Lung (tissue), 12 donors: ENCODE measurements around the gene NFAM1. TPM values are rescaled to one million over a fixed set of nuclear protein-coding genes. Genes with fewer than 3 reads are reported as not detected.

Experiments used
- ATAC-seq: fragments of 200-7000 bp; cut with Tn5 transposase; one replicate; pipeline ENCODE4 v1.9.1; 2020; ENCODE audit warnings: moderate number of reproducible peaks; ENCODE audit not compliant: insufficient read depth, low FRiP score
- DNase-seq, 3 donors: peaks; one replicate each; pipeline ENCODE4 v3.0.0-alpha.2; 2013 to 2017
- H3K27ac ChIP-seq, 2 donors: one replicate each; pipeline ENCODE4 v1.5.1; 2013; ENCODE audit warnings: mild to moderate bottlenecking in 2 of 2, moderate library complexity in 2 of 2, control low read depth in 1 of 2, inconsistent platforms in 1 of 2, low read depth in 1 of 2, low read length in 1 of 2
- H3K27me3 ChIP-seq, 3 donors: one replicate each; pipeline ENCODE4 v1.5.1; 2013; ENCODE audit warnings: low read length in 2 of 3; ENCODE audit not compliant: control insufficient read depth in 3 of 3, insufficient read depth in 3 of 3
- H3K36me3 ChIP-seq, 4 donors: one replicate each; pipeline ENCODE4 v1.5.1; 2013; ENCODE audit warnings: low read length in 4 of 4, mild to moderate bottlenecking in 1 of 4, moderate library complexity in 1 of 4; ENCODE audit not compliant: control insufficient read depth in 4 of 4, insufficient read depth in 4 of 4
- H3K4me1 ChIP-seq, 5 donors: one replicate each; pipeline ENCODE4 v1.5.1; 2013; ENCODE audit warnings: low read length in 5 of 5, mild to moderate bottlenecking in 2 of 5, moderate library complexity in 1 of 5; ENCODE audit not compliant: control insufficient read depth in 5 of 5, insufficient read depth in 5 of 5
- H3K4me3 ChIP-seq: one replicate; pipeline ENCODE4 v1.5.1; 2013; ENCODE audit warnings: mild to moderate bottlenecking, control low read depth, moderate library complexity
- H3K9ac ChIP-seq, 2 donors: one replicate each; pipeline ENCODE4 v1.5.1; 2013; ENCODE audit warnings: low read length in 2 of 2, control low read depth in 1 of 2; ENCODE audit not compliant: insufficient read depth in 1 of 2
- H3K9me3 ChIP-seq, 4 donors: one replicate each; pipeline ENCODE4 v1.5.1; 2013; ENCODE audit warnings: low read length in 3 of 4, mild to moderate bottlenecking in 1 of 4, moderate library complexity in 1 of 4; ENCODE audit not compliant: control insufficient read depth in 4 of 4, insufficient read depth in 3 of 4
- WGBS, 2 donors: extraction: QIAGEN DNeasy Blood & Tissue Kit; methylation state at CpG; one replicate each; pipeline ENCODE4 v1.1.7; 2013; 5-methylcytosine and 5-hydroxymethylcytosine counted together
- polyA plus RNA-seq, 2 donors: library from polyadenylated mRNA; stranded (reverse); fragments of 200-250 nt; gene quantifications; one replicate each; pipeline ENCODE4 v1.2.1, GENCODE V29; 2013
- total RNA-seq, 2 donors: library from RNA; depleted of rRNA in 1 of 2; stranded (reverse); fragments of >200 nt in 1 of 2; gene quantifications; one replicate each; pipeline ENCODE4 v1.2.1, GENCODE V29; 2014 to 2021
- TF ChIP-seq, protein P1 (sequence below): IDR thresholded peaks from 2 replicates; pipeline ENCODE4 v1.5.1; 2012; ENCODE audit warnings: mild to moderate bottlenecking; ENCODE audit errors: control extremely low read depth, extremely low read depth
- donor health status: control.
- donor health status: control.
- donor health status: Bipolar disorder and iron deficiency.
- donor health status: healthy.
- donor health status: DM: yes; HTN: yes; CAD: no.

Gene NFAM1
- total and polyA plus RNA-seq, 4 donors = 2.2 to 24.6 (median 9.0) TPM

DNA sequence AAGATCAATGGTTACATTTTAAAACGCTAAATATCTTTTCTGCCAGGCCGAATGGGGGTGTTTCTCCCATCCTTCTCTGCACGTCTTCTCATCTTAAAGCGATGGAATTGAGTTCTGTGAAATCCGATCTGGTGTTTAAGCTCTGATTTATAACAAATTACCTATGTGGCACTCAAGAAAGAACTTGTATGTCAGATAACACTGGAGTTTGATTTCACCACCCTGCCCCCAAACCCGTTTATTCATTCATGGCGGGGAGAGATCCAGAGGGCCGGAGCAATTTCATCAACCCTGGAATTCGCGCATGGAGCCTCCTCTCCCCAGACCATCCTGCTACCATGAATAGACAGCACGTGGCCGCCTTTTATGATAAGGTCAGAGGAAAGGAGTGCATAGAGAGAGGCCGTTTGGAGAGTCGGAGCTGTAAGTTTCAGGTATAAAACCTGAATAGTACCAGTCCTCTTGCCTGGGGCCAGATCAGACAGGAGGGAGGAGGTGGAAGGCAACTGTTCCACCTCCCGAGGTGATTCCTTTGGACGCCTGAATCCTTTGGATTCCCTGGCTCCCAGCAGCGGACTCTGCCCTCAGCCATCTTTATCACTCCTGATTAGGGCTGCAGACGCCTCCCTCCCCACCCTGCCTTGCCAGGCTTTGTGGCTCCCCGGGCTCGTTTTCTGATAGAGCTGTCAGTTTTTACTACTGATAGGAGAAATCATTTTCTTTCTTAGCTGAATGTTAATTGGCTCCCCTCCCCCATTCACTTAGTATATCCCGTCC, 27.3 kb upstream of the NFAM1 start:
- DNase-seq = no peak
- Histone ChIP-seq H3K4me3 (no peak overlapping the region), H3K4me1 (peaks cover 0 to 4% (median 0%) of the 10 kb centered on the region in 5 donors), H3K36me3 (no peaks in the 10 kb centered on the region), H3K9me3 (no peaks in the 10 kb centered on the region), H3K27me3 (peaks cover 6 to 29% (median 27%) of the 10 kb centered on the region in 3 donors), H3K9ac (no peak overlapping the region), H3K27ac (no peak overlapping the region)
- WGBS, 2 donors = 32 to 56% methylated on average over 21 of the region's 21 CpGs
- TF ChIP-seq, protein P1, sequence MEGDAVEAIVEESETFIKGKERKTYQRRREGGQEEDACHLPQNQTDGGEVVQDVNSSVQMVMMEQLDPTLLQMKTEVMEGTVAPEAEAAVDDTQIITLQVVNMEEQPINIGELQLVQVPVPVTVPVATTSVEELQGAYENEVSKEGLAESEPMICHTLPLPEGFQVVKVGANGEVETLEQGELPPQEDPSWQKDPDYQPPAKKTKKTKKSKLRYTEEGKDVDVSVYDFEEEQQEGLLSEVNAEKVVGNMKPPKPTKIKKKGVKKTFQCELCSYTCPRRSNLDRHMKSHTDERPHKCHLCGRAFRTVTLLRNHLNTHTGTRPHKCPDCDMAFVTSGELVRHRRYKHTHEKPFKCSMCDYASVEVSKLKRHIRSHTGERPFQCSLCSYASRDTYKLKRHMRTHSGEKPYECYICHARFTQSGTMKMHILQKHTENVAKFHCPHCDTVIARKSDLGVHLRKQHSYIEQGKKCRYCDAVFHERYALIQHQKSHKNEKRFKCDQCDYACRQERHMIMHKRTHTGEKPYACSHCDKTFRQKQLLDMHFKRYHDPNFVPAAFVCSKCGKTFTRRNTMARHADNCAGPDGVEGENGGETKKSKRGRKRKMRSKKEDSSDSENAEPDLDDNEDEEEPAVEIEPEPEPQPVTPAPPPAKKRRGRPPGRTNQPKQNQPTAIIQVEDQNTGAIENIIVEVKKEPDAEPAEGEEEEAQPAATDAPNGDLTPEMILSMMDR = no peak
- no peak for ATAC-seq

DNA sequence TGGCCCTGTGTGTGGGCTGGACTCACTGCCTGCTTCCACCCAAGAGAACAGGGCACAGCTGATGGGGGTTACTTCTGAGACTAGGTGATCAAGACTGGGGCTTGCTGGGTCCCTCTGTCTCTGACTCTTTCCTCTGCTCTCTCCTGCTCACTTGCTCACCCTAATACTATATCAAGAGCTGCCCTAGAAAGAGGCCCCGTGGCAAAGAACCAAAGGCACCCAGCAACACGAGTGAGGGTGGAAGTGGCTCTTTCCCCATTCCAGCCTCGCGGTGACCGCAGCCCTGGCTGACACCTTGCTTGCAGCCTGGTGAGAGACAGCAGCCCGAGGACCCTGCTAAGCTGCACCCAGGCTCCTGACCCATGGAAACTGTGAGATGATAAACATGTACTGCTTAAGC, 20.7 kb upstream of the NFAM1 start:
- Histone ChIP-seq H3K4me3 (no peak overlapping the region), H3K36me3 (no peaks in the 10 kb centered on the region), H3K27ac (no peak overlapping the region), H3K4me1 (no peaks in the 10 kb centered on the region), H3K27me3 (peaks cover 0 to 3% (median under 1%) of the 10 kb centered on the region in 3 donors), H3K9ac (no peak overlapping the region), H3K9me3 (peaks cover 0 to 2% (median 0%) of the 10 kb centered on the region in 4 donors)
- ATAC-seq = no peak
- TF ChIP-seq, protein P1 = no peak
- no peak for DNase-seq
- WGBS, 2 donors = 59% methylated on average over 6 of the region's 6 CpGs

DNA sequence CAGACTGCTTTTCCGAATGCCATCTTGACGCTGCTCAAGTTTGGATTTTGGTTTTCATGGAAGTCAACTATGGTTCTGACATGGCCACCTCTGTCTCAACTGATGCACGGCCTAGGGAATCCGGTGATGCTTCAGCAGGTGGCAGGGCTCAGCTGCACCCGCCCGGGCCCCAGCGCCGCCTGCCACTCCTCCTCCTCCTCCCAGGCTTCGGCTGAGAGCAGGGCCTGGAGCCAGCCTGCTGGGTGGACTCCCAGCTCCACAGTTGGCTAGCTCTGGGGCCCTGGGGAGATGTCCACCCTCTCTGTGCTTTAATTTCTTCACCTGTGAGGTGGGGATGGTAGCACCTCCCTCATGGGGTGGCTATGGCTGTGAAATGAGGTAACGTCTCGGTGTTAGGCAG, 20.3 kb upstream of the NFAM1 start:
- Histone ChIP-seq H3K4me1 (no peaks in the 10 kb centered on the region), H3K27ac (no peak overlapping the region), H3K4me3 (no peak overlapping the region), H3K9ac (no peak overlapping the region), H3K27me3 (peaks cover 0 to 3% (median 0%) of the 10 kb centered on the region in 3 donors), H3K9me3 (peaks cover 0 to 2% (median 0%) of the 10 kb centered on the region in 4 donors), H3K36me3 (no peaks in the 10 kb centered on the region)
- 84 to 86% methylated on average over 11 of the region's 11 CpGs for WGBS, 2 donors
- DNase-seq (no peak), ATAC-seq (no peak)
- TF ChIP-seq, protein P1 = no peak
